IPS DF 6.9 (cell line): ENCODE data around the gene DISP2.

Experiments
- DNase-seq: peaks from one replicate; pipeline ENCODE4 v3.0.0-alpha.2; 2013; ENCODE audit warnings: low read depth, low spot score
- H3K27ac ChIP-seq: one replicate; pipeline ENCODE4 v1.5.1; 2013; ENCODE audit warnings: low read length, control low read depth
- H3K27me3 ChIP-seq: 2 replicates; pipeline ENCODE4 v1.6.1; 2013; ENCODE audit warnings: mild to moderate bottlenecking, low read length; ENCODE audit not compliant: control insufficient read depth, insufficient read depth
- H3K36me3 ChIP-seq: 2 replicates; pipeline ENCODE4 v1.6.1; 2013; ENCODE audit warnings: low read length; ENCODE audit not compliant: control insufficient read depth, insufficient read depth
- H3K4me1 ChIP-seq: 2 replicates; pipeline ENCODE4 v1.6.1; 2013; ENCODE audit warnings: low read length; ENCODE audit not compliant: control insufficient read depth, insufficient read depth
- H3K4me3 ChIP-seq: 2 replicates; pipeline ENCODE4 v1.5.1; 2013; ENCODE audit warnings: mild to moderate bottlenecking, low read length
- H3K9me3 ChIP-seq: 2 replicates; pipeline ENCODE4 v1.6.1; 2013; ENCODE audit warnings: low read length, inconsistent platforms; ENCODE audit not compliant: control insufficient read depth, insufficient read depth
- WGBS: extraction: QIAGEN DNeasy Blood & Tissue Kit; methylation state at CpG from one replicate; pipeline ENCODE4 v1.1.7; 2013; ENCODE audit warnings: mixed read lengths, missing lambda C conversion rate; ENCODE audit not compliant: insufficient read length, insufficient coverage; 5-methylcytosine and 5-hydroxymethylcytosine counted together

The DISP2 gene

GRCh38 chr15:40365624-40366456 lies 7.8 kb downstream of the DISP2 start:
- H3K4me3 ChIP-seq = no peak overlapping the region
- no CpG with 5 or more reads among the region's 11 CpGs for WGBS
- H3K4me1 ChIP-seq = peaks cover 1% of the 10 kb centered on the region; the same call in 1 of the 2 replicates
- H3K9me3 ChIP-seq = no peaks in the 10 kb centered on the region
- no peaks in the 10 kb centered on the region for H3K36me3 ChIP-seq
- H3K27me3 ChIP-seq = no peaks in the 10 kb centered on the region; the same call in 1 of the 2 replicates
- no peak overlapping the region for H3K27ac ChIP-seq
- no peak for DNase-seq

- no peaks in the 10 kb centered on the region for H3K36me3 ChIP-seq
- no peak for DNase-seq
- no peak overlapping the region for H3K4me3 ChIP-seq
- H3K9me3 ChIP-seq = no peaks in the 10 kb centered on the region
- no CpG with 5 or more reads among the region's 14 CpGs for WGBS
- peaks cover 1% of the 10 kb centered on the region; the same call in 1 of the 2 replicates for H3K4me1 ChIP-seq
- no peaks in the 10 kb centered on the region; the same call in 1 of the 2 replicates for H3K27me3 ChIP-seq
- no peak overlapping the region for H3K27ac ChIP-seq
Measured at GRCh38 chr15:40366457-40367370, 8.7 kb downstream of the DISP2 start.

GRCh38 chr15:40367371-40367685 lies 9.3 kb downstream of the DISP2 start:
- H3K36me3 ChIP-seq = no peaks in the 10 kb centered on the region
- no peak for DNase-seq
- no peaks in the 10 kb centered on the region for H3K9me3 ChIP-seq
- H3K27me3 ChIP-seq = no peaks in the 10 kb centered on the region; the same call in 1 of the 2 replicates
- no peak overlapping the region for H3K27ac ChIP-seq
- WGBS = no CpG with 5 or more reads among the region's 5 CpGs
- no peak overlapping the region for H3K4me3 ChIP-seq
- peaks cover 1% of the 10 kb centered on the region; the same call in 1 of the 2 replicates for H3K4me1 ChIP-seq

- no peaks in the 10 kb centered on the region for H3K9me3 ChIP-seq
- peaks cover 5% of the 10 kb centered on the region; the same call in 1 of the 2 replicates for H3K4me1 ChIP-seq
- WGBS = no CpG with 5 or more reads among the region's 91 CpGs
- no peaks in the 10 kb centered on the region; the same call in 1 of the 2 replicates for H3K27me3 ChIP-seq
- H3K27ac ChIP-seq = no peak overlapping the region
- H3K36me3 ChIP-seq = no peaks in the 10 kb centered on the region
- H3K4me3 ChIP-seq = peak overlapping the region; percentile 11; the same call in 1 of the 2 replicates
- peak; percentile 82 for DNase-seq
Measured at GRCh38 chr15:40367686-40368611, 9.9 kb downstream of the DISP2 start.

GRCh38 chr15:40368719-40369473 lies 10.9 kb downstream of the DISP2 start:
- no peaks in the 10 kb centered on the region for H3K36me3 ChIP-seq
- H3K27me3 ChIP-seq = no peaks in the 10 kb centered on the region; the same call in 1 of the 2 replicates
- no peaks in the 10 kb centered on the region for H3K9me3 ChIP-seq
- H3K4me1 ChIP-seq = peaks cover 5% of the 10 kb centered on the region; the same call in 1 of the 2 replicates
- WGBS = no CpG with 5 or more reads among the region's 24 CpGs
- H3K27ac ChIP-seq = no peak overlapping the region
- H3K4me3 ChIP-seq = no peak overlapping the region
- DNase-seq = no peak

- H3K4me3 ChIP-seq = no peak overlapping the region
- H3K27ac ChIP-seq = no peak overlapping the region
- no peak for DNase-seq
- H3K9me3 ChIP-seq = no peaks in the 10 kb centered on the region
- no CpG with 5 or more reads among the region's 10 CpGs for WGBS
- H3K27me3 ChIP-seq = no peaks in the 10 kb centered on the region; the same call in 1 of the 2 replicates
- H3K4me1 ChIP-seq = peaks cover 5% of the 10 kb centered on the region; the same call in 1 of the 2 replicates
- H3K36me3 ChIP-seq = no peaks in the 10 kb centered on the region
Measured at GRCh38 chr15:40369474-40369869, 11.5 kb downstream of the DISP2 start.

- Histone ChIP-seq H3K27me3 (no peaks in the 10 kb centered on the region; the same call in 1 of the 2 replicates), H3K4me3 (no peak overlapping the region), H3K27ac (no peak overlapping the region), H3K36me3 (no peaks in the 10 kb centered on the region), H3K9me3 (no peaks in the 10 kb centered on the region), H3K4me1 (peaks cover 5% of the 10 kb centered on the region; the same call in 1 of the 2 replicates)
- no CpG with 5 or more reads among the region's 13 CpGs for WGBS
- DNase-seq = no peak
Measured at GRCh38 chr15:40369971-40370370, 12.0 kb downstream of the DISP2 start.

GRCh38 chr15:40372981-40373380 lies 15.0 kb downstream of the DISP2 start:
- Histone ChIP-seq H3K4me1 (peaks cover 5% of the 10 kb centered on the region; the same call in 1 of the 2 replicates), H3K27ac (no peak overlapping the region), H3K27me3 (no peaks in the 10 kb centered on the region; the same call in 1 of the 2 replicates), H3K36me3 (no peaks in the 10 kb centered on the region), H3K4me3 (no peak overlapping the region), H3K9me3 (no peaks in the 10 kb centered on the region)
- WGBS = no CpG with 5 or more reads among the region's 2 CpGs
- no peak for DNase-seq

GRCh38 chr15:40377606-40378005 lies 19.6 kb downstream of the DISP2 start:
- Histone ChIP-seq H3K9me3 (no peaks in the 10 kb centered on the region), H3K36me3 (no peaks in the 10 kb centered on the region), H3K27me3 (no peaks in the 10 kb centered on the region), H3K27ac (no peak overlapping the region), H3K4me3 (no peak overlapping the region), H3K4me1 (0 out of 2 replicates have a peak, but pooled peaks cover 2% of the 10 kb centered on the region)
- no peak for DNase-seq
- no CpG with 5 or more reads among the region's 3 CpGs for WGBS
